Activated CD8-positive, alpha-beta memory T cell treated with anti-CD3 and anti-CD28 coated beads for 1 hour (primary cell): ENCODE measurements around the gene CES4A.
"Not testable (repeated sequence)": the region's sequence is repeated elsewhere in the genome, so short reads cannot be mapped to it uniquely, and the experiment has no call there.

Experiments
- DNase-seq, 2 donors: peaks; one replicate each; pipeline ENCODE4 v3.0.0-alpha.2; 2020; ENCODE audit warnings: low read depth in 1 of 2; ENCODE audit errors: extremely low read depth in 1 of 2

The CES4A gene

GRCh38 chr16:66955363-66956153 lies 32.8 kb upstream of the CES4A start:
- DNase-seq: not testable (repeated sequence)

- not testable (repeated sequence) for DNase-seq
These were observed 32.3 kb upstream of the CES4A start for GRCh38 chr16:66956154-66956457.

GRCh38 chr16:66958857-66959703 lies 29.3 kb upstream of the CES4A start:
- no peak for DNase-seq

GRCh38 chr16:66959704-66960161 lies 28.7 kb upstream of the CES4A start:
- DNase-seq: no peak

- DNase-seq: no peak
These were observed 28.1 kb upstream of the CES4A start for GRCh38 chr16:66960270-66960669.

- peak in 1 of 2 donors; percentile 36 for DNase-seq
These were observed 27.2 kb upstream of the CES4A start, which contains the start of gene CES3 for GRCh38 chr16:66961065-66961744. Gene CES3, plus strand, starts transcription at chr16:66961266. Its CDS starts 42 bp downstream, at chr16:66961308.

GRCh38 chr16:66961914-66962313 lies 26.5 kb upstream of the CES4A start:
- no peak for DNase-seq

- DNase-seq: no peak
These were observed 24.3 kb upstream of the CES4A start for GRCh38 chr16:66964049-66964448.

GRCh38 chr16:66968847-66969246 lies 19.5 kb upstream of the CES4A start:
- DNase-seq: no peak

GRCh38 chr16:66970775-66971720 lies 17.3 kb upstream of the CES4A start:
- no peak for DNase-seq

GRCh38 chr16:66972983-66973382 lies 15.4 kb upstream of the CES4A start:
- no peak for DNase-seq

GRCh38 chr16:66973716-66974115 lies 14.7 kb upstream of the CES4A start:
- DNase-seq: no peak

- DNase-seq: not testable (repeated sequence)
These were observed 14.0 kb upstream of the CES4A start for GRCh38 chr16:66974156-66974931.

- DNase-seq: not testable (repeated sequence)
These were observed 13.5 kb upstream of the CES4A start for GRCh38 chr16:66974932-66975246.

GRCh38 chr16:66975302-66975893 lies 13.0 kb upstream of the CES4A start:
- DNase-seq: no peak

- no peak for DNase-seq
These were observed 11.6 kb upstream of the CES4A start for GRCh38 chr16:66976746-66977145.

- DNase-seq: peak; percentile 74 to 86
These were observed 10.9 kb upstream of the CES4A start for GRCh38 chr16:66977341-66978113.

- no peak for DNase-seq
These were observed 9.2 kb upstream of the CES4A start for GRCh38 chr16:66979011-66979717.
